Cardiac muscle cell (in vitro differentiated cells and primary cell): ENCODE results near the gene REL. TPM values are rescaled to one million over a fixed set of nuclear protein-coding genes. Genes with fewer than 3 reads are reported as not detected.

Source experiments
- DNase-seq, 2 donors: peaks; one replicate each; pipeline versions ENCODE4 v3.0.0 to v3.0.0-alpha.2; 2010 to 2017; ENCODE audit warnings: low read depth in 1 of 2, low spot score in 1 of 2
- H3K27ac ChIP-seq: fragments of 200-600 bp; sonication (generic); 2 replicates; pipeline ENCODE4 v1.5.1; 2016
- H3K27me3 ChIP-seq: fragments of 200-600 bp; sonication (generic); 2 replicates; pipeline ENCODE4 v1.6.0; 2016; ENCODE audit warnings: control low read depth
- H3K36me3 ChIP-seq: fragments of 200-600 bp; sonication (generic); 2 replicates; pipeline ENCODE4 v1.5.1; 2016; ENCODE audit warnings: control low read depth
- H3K4me1 ChIP-seq: fragments of 200-600 bp; sonication (generic); 2 replicates; pipeline ENCODE4 v1.8.1; 2017; ENCODE audit warnings: low read depth, mild to moderate bottlenecking, mixed run types
- H3K4me3 ChIP-seq: fragments of 200-600 bp; sonication (generic); 2 replicates; pipeline ENCODE4 v1.5.1; 2016; ENCODE audit warnings: mild to moderate bottlenecking
- H3K9me3 ChIP-seq: fragments of 200-600 bp; sonication (generic); 2 replicates; pipeline ENCODE4 v1.5.1; 2017; ENCODE audit warnings: low read depth, mild to moderate bottlenecking, control low read depth
- CTCF ChIP-seq: IDR thresholded peaks from 2 replicates; pipeline ENCODE4 v1.5.1; 2012; ENCODE audit warnings: low read depth, mild to moderate bottlenecking, low read length
- polyA plus RNA-seq: library from polyadenylated mRNA; unstranded; fragments of >200 nt; fragmentation: Nextera tagmentation; extraction: Ambion mirVana; gene quantifications from 2 replicates; pipeline ENCODE4 v1.2.1, GENCODE V29; 2016
- total RNA-seq: library from RNA; depleted of rRNA; stranded (reverse); fragments of >200 nt; gene quantifications from 2 replicates; pipeline ENCODE4 v1.2.3, GENCODE V29; 2016

The REL gene
- total and polyA plus RNA-seq, 2 experiments from 2014 or later = 7.6 to 11.5 TPM

GRCh38 chr2:60964651-60965498 lies 83.5 kb downstream of the REL start:
- Histone ChIP-seq H3K27me3 (no peaks in the 10 kb centered on the region), H3K27ac (no peak overlapping the region), H3K4me3 (no peak overlapping the region), H3K9me3 (no peaks in the 10 kb centered on the region), H3K36me3 (no peaks in the 10 kb centered on the region), H3K4me1 (no peaks in the 10 kb centered on the region)
- DNase-seq = no peak
- TF ChIP-seq CTCF = no peak

GRCh38 chr2:60965499-60965785 lies 84.1 kb downstream of the REL start:
- no peak for DNase-seq
- Histone ChIP-seq H3K27ac (no peak overlapping the region), H3K9me3 (no peaks in the 10 kb centered on the region), H3K4me3 (no peak overlapping the region), H3K4me1 (no peaks in the 10 kb centered on the region), H3K27me3 (no peaks in the 10 kb centered on the region), H3K36me3 (no peaks in the 10 kb centered on the region)
- TF ChIP-seq CTCF = no peak

- no peaks in the 10 kb centered on the region for H3K4me1 ChIP-seq
- no peaks in the 10 kb centered on the region for H3K36me3 ChIP-seq
- no peaks in the 10 kb centered on the region for H3K27me3 ChIP-seq
- H3K27ac ChIP-seq = no peak overlapping the region
- H3K9me3 ChIP-seq = no peaks in the 10 kb centered on the region
- no peak for TF ChIP-seq CTCF
- no peak overlapping the region for H3K4me3 ChIP-seq
- no peak for DNase-seq
Measured at GRCh38 chr2:60966507-60967405, 85.4 kb downstream of the REL start.

GRCh38 chr2:60972889-60973656 lies 91.7 kb downstream of the REL start:
- Histone ChIP-seq H3K4me1 (no peaks in the 10 kb centered on the region), H3K4me3 (no peak overlapping the region)

More at GRCh38 chr2:60972889-60973656, 91.7 kb downstream of the REL start:
- Histone ChIP-seq H3K9me3 (no peaks in the 10 kb centered on the region), H3K27me3 (no peaks in the 10 kb centered on the region), H3K27ac (no peak overlapping the region), H3K36me3 (no peaks in the 10 kb centered on the region)
- no peak for DNase-seq
- TF ChIP-seq CTCF = no peak
